T-helper 1 cell (primary cell): Measurements from ENCODE around the gene INIP.
A peak's percentile ranks its signal among the peaks of the same experiment; 100 is the strongest.
"Not testable (repeated sequence)": the region's sequence is repeated elsewhere in the genome, so short reads cannot be mapped to it uniquely, and the experiment has no call there.

Experiments
- DNase-seq, 5 donors: peaks; one replicate each; pipeline ENCODE4 v3.0.0-alpha.2; 2012 to 2020

INIP gene

GRCh38 chr9:112734892-112735291, 17.0 kb upstream of the INIP start:
- no peak for DNase-seq

- DNase-seq: no peak
These were observed 14.1 kb upstream of the INIP start for GRCh38 chr9:112731971-112732370.

GRCh38 chr9:112728401-112728800, 10.5 kb upstream of the INIP start:
- no peak for DNase-seq

GRCh38 chr9:112726428-112726827, 8.5 kb upstream of the INIP start:
- DNase-seq: no peak

DNA sequence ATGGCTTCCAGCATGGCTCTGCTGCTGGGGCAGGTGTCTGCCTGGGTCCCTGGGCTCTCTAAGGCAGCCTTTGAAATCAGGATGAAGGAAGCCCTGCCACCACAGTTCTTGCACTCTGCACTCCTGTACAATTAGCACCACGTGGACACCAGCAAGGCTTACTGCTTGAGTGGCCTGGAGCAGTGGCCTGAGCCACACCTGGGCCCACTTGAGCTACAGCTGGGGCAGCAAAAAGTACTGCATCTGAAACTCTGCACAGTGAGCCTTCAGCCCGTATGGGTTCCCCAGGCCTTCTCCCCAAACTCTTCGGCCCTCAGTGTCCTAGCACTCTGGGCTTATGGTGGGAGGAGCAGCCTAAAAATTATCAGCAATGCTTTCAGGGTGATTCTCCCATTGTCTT, 8.0 kb upstream of the INIP start:
- no peak for DNase-seq

DNA sequence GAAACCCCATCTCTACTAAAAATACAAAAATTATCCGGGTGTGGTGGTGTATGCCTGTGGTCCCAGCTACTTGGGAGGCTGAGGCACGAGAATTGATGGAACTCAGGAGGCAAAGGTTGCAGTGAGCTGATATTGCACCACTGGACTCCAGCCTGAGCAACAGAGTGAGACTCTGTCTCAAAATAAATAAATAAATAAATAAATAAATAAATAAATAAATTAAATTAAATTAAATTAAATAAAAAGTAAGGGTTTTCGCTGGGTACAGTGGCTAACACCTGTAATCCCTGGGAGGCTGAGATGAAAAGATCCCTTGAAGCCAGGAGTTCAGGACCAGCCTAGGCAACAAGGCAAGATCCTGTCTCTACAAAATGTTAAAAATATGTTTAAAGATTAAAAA, 4.8 kb upstream of the INIP start:
- DNase-seq: not testable (repeated sequence)

- DNase-seq: no peak
These were observed 2.3 kb upstream of the INIP start for GRCh38 chr9:112720113-112720780.

- DNase-seq: no peak
These were observed 1.8 kb upstream of the INIP start for GRCh38 chr9:112719696-112720095.

GRCh38 chr9:112719241-112719691, 1.3 kb upstream of the INIP start:
- peak in 1 of 5 donors; percentile 20 for DNase-seq

DNA sequence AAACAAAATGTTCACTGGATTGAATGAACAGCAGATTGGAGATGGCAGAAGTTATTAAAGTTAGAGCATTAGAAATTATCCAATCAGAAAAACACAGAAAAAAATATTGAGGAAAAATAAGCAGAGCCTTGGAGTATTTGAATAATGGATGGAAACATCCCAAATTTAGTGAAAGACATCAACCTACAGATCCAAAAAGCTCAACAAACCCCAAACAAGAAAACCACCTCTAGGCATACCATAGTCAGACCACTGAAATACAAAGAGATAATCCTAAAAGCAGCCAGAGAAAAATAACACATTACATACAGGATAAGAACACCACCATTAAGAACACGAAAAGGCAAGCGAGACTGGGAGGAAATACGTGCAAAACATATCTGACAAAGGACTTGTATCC, 5.2 kb downstream of the INIP start:
- no peak for DNase-seq

DNA sequence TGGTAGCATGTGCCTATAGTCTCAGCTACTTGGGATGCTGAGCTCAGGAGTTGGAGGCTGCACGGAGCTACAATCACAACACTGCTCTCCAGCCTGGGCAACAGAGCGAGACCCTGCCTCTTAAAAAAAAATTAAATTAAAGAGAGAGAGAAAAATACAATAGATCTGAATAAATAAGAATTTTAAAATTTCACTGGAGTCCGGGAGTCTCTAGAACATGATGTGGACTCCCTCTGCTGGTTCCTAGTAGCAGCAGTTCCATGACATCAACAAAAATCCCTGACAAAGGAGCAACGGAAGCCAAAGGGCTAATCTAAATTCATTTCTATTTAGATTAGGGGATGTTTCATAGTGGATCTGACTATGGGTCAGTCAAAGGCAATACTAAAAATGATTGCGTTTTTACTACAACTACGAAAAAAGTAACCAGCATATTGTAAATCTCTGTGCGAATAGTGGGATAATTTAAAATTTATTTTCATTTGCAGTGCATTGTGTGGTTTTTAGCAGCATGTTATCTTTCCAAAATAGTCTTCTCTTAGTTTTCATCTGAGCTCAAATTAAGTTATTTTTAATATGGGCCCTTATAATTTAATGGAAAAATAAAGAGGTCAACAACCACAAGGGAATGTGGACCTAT, 6.7 kb downstream of the INIP start:
- no peak for DNase-seq

DNA sequence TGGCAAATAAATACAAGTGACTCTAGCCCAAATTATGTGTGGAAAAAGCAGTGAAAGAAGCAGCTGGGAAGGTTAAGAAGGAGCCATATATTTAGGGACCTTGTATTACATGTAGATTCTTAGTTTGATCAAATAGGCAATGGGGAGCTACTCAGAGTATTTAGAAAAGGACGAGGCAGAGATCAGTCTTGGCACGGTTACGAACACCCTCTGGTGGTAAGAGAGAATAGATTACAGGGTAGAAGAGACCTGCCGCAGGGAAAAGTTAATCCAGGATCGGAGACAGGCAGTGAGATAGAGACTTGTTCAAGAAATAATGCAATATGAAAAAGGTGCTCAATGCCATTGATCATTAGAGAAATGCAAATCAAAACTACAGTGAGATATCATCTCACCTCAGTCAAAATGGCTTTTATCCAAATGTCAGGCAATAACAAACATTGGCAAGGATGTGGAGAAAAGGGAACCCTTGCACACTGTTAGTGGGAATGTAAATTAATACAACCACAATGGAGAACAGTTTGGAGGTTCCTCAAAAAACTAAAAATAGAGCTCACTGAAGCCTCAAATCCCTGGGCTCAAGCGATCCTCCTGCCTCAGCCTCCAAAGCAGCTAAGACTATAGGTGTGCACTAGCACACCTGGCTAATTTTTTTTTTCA, 12.0 kb downstream of the INIP start:
- no peak for DNase-seq

- DNase-seq: no peak
These were observed 14.6 kb downstream of the INIP start for GRCh38 chr9:112703304-112703703.

GRCh38 chr9:112700085-112700484, 17.8 kb downstream of the INIP start:
- DNase-seq: no peak

- DNase-seq: no peak
These were observed 18.7 kb downstream of the INIP start for GRCh38 chr9:112699230-112699629.

GRCh38 chr9:112696461-112696860, 21.5 kb downstream of the INIP start:
- DNase-seq: no peak

DNA sequence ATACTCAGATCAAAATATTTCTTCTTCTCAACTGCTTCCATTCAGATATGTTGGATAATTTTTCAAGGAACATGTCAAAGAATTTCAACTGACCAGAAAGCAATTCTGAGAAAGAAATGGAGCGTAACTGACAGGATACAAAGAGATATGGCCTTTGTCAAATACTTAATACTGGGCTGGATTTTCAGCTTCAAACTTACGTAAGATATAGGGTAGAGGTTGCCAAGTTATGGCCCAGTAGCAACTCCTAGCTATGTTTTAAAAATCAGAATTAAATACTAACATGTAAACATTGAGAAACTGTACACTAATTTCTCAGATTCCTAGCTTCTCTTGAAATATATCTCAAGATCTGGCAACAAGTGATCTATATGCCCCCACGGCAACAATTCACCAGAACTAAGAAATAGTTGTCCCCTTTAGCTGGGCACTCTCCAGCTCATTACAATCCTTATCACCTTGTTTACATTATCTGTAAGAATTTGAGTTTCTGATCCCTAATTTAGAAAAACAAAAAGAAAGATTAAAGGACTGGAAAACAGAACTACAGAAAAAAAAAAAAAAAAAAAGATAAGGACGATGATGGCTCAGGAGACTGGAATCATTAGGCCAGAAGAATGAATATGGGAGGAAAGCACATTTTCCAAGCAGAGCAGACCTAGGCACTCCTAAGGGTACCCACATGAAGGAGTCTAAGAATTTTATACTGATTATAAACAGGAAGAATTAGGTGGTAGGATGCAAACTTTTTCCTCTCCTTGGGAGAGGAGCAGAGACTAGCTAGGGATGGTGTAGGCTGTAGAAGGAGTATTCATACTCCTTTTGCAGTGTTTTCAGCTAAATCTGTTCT, 23.0 kb downstream of the INIP start:
- DNase-seq: no peak

GRCh38 chr9:112689161-112689740, 28.7 kb downstream of the INIP start:
- DNase-seq: no peak

DNA sequence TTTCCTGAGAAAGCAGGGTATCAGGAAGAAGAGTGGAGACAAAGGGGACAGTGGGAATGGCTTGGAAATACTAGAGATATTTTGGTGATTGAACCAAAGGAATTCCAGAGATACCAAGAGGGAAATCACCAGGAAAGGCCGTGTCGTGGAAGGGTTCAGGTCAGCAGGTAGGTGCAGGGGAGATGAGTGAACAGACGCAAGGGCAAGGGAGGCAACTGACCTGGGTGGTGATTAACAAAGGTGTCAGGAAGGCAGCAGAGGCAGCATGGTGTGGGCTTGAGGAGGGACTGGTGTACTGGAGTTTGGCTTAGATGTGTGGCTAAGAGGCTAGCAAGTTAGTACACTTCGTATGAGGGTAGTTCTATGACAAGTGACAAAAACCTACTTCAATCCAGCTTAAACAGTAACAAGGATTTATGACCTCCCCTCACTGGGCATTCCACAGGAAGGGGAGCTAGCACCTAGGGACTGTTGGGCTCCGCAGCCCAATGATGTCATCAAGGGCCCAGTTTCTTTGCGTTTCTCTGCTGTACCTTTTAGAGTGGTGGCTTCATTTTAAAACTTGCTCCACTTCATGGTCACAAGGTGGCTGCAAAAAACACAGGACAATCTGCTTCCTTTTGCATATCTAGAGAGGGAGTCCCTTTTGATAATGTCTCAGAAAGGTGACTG, 37.0 kb downstream of the INIP start:
- no peak for DNase-seq

DNA sequence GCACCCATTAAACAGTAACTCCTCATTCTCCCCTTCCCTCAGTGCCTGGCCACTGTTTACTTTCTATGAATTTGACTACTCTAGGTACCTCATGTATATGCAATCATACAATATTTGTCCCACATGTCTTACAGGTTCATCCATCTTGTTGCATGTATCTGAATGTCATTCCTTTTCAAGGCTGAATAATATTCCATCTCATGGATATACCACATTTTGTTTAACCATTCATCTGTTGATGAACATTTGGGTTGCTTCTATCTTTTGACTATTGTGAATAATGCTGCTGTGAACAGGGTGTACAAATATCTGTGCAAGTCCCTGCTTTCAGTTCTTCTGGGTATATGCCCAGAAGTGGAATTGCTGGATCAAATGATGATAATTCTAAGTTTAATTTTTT, 40.9 kb downstream of the INIP start:
- no peak for DNase-seq

DNA sequence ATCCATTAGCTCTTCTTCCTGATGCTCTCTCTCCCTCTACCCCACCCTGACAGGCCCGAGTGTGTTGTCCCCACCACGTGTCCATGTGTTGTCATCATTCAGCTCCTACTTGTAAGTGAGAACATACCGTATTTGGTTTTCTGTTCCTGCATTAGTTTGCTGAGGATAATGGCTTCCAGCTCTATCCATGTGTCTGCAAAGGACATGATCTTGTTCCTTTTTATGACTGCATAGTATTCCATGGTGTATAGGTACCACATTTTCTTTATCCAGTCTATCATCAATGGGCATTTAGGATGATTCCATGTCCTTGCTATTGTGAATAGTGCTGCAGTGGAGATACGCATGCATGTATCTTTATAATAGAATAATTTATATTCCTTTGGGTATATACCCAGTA, 44.7 kb downstream of the INIP start:
- not testable (repeated sequence) for DNase-seq

GRCh38 chr9:112670991-112671625, 46.8 kb downstream of the INIP start:
- DNase-seq: no peak
